NCI-H2227 (cell line): ENCODE measurements around the gene ANO9.

Experiments used
- DNase-seq: peaks from one replicate; lab custom pipeline; 2025; ENCODE audit not compliant: unreplicated experiment; lab: John Stamatoyannopoulos, UW

ANO9 gene

GRCh38 chr11:441418-442274 lies at the start of gene ANO9:
ANO9 (minus strand) TSS chr11:442011; CDS start chr11:441926, 85 bp downstream.
- peak; percentile 74 for DNase-seq

- DNase-seq = no peak
Measured at GRCh38 chr11:491358-491757, 49.5 kb upstream of the ANO9 start.

GRCh38 chr11:490930-491260 lies 49.1 kb upstream of the ANO9 start:
- DNase-seq = no peak

- no peak for DNase-seq
Measured at GRCh38 chr11:490186-490929, 48.5 kb upstream of the ANO9 start.

- no peak for DNase-seq
Measured at GRCh38 chr11:489610-490185, 47.9 kb upstream of the ANO9 start.

GRCh38 chr11:488992-489391 lies 47.2 kb upstream of the ANO9 start:
- no peak for DNase-seq

GRCh38 chr11:488579-488978 lies 46.8 kb upstream of the ANO9 start:
- no peak for DNase-seq

- no peak for DNase-seq
Measured at GRCh38 chr11:488062-488461, 46.3 kb upstream of the ANO9 start.

- no peak for DNase-seq
Measured at GRCh38 chr11:487571-488021, 45.8 kb upstream of the ANO9 start.

GRCh38 chr11:486189-486588 lies 44.4 kb upstream of the ANO9 start:
- DNase-seq = no peak

- DNase-seq = no peak
Measured at GRCh38 chr11:484616-485015, 42.8 kb upstream of the ANO9 start.

GRCh38 chr11:479311-479710 lies 37.5 kb upstream of the ANO9 start:
- no peak for DNase-seq

- no peak for DNase-seq
Measured at GRCh38 chr11:477052-477715, 35.4 kb upstream of the ANO9 start.

GRCh38 chr11:476416-476815 lies 34.6 kb upstream of the ANO9 start:
- DNase-seq = no peak

GRCh38 chr11:475941-476340 lies 34.1 kb upstream of the ANO9 start:
- no peak for DNase-seq

- no peak for DNase-seq
Measured at GRCh38 chr11:474914-475506, 33.2 kb upstream of the ANO9 start.

GRCh38 chr11:473962-474785 lies 32.4 kb upstream of the ANO9 start:
- DNase-seq = no peak

GRCh38 chr11:473415-473814 lies 31.6 kb upstream of the ANO9 start:
- no peak for DNase-seq

GRCh38 chr11:472816-473215 lies 31.0 kb upstream of the ANO9 start:
- DNase-seq = no peak

- DNase-seq = no peak
Measured at GRCh38 chr11:472272-472671, 30.5 kb upstream of the ANO9 start.
